ENCODE results near the gene RFTN2.
"Not testable (repeated sequence)": the region's sequence is repeated elsewhere in the genome, so short reads cannot be mapped to it uniquely, and the experiment has no call there.

DNA sequence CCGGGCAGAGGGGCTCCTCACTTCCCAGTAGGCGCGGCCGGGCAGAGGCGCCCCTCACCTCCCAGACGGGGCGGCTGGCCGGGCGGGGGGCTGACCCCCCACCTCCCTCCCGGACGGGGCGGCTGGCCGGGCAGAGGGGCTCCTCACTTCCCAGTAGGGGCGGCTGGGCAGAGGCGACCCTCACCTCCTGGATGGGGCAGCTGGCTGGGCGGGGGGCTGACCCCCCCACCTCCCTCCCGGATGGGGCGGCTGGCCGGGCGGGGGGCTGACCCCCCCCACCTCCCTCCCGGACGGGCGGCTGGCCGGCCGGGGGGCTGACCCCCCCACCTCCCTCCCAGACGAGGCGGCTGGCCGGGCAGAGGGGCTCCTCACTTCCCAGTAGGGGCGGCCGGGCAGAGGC, 20.6 kb upstream of the RFTN2 start:
- TF ChIP-seq, protein P1, sequence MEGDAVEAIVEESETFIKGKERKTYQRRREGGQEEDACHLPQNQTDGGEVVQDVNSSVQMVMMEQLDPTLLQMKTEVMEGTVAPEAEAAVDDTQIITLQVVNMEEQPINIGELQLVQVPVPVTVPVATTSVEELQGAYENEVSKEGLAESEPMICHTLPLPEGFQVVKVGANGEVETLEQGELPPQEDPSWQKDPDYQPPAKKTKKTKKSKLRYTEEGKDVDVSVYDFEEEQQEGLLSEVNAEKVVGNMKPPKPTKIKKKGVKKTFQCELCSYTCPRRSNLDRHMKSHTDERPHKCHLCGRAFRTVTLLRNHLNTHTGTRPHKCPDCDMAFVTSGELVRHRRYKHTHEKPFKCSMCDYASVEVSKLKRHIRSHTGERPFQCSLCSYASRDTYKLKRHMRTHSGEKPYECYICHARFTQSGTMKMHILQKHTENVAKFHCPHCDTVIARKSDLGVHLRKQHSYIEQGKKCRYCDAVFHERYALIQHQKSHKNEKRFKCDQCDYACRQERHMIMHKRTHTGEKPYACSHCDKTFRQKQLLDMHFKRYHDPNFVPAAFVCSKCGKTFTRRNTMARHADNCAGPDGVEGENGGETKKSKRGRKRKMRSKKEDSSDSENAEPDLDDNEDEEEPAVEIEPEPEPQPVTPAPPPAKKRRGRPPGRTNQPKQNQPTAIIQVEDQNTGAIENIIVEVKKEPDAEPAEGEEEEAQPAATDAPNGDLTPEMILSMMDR (IDR thresholded peaks at IDR 0.05), result not testable (repeated sequence)
- not testable (repeated sequence) for TF ChIP-seq POLR2A (IDR thresholded peaks at IDR 0.05)
